NCI-H1417 treated with DMSO at 0.1 percent for 48 hours (cell line): Measurements from ENCODE around the gene POPDC3.
"Not testable (repeated sequence)": the region's sequence is repeated elsewhere in the genome, so short reads cannot be mapped to it uniquely, and the experiment has no call there.

Experiments
- DNase-seq: peaks from one replicate; lab custom pipeline; 2025; lab: John Stamatoyannopoulos, UW

Gene POPDC3, protein sequence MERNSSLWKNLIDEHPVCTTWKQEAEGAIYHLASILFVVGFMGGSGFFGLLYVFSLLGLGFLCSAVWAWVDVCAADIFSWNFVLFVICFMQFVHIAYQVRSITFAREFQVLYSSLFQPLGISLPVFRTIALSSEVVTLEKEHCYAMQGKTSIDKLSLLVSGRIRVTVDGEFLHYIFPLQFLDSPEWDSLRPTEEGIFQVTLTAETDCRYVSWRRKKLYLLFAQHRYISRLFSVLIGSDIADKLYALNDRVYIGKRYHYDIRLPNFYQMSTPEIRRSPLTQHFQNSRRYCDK

DNA sequence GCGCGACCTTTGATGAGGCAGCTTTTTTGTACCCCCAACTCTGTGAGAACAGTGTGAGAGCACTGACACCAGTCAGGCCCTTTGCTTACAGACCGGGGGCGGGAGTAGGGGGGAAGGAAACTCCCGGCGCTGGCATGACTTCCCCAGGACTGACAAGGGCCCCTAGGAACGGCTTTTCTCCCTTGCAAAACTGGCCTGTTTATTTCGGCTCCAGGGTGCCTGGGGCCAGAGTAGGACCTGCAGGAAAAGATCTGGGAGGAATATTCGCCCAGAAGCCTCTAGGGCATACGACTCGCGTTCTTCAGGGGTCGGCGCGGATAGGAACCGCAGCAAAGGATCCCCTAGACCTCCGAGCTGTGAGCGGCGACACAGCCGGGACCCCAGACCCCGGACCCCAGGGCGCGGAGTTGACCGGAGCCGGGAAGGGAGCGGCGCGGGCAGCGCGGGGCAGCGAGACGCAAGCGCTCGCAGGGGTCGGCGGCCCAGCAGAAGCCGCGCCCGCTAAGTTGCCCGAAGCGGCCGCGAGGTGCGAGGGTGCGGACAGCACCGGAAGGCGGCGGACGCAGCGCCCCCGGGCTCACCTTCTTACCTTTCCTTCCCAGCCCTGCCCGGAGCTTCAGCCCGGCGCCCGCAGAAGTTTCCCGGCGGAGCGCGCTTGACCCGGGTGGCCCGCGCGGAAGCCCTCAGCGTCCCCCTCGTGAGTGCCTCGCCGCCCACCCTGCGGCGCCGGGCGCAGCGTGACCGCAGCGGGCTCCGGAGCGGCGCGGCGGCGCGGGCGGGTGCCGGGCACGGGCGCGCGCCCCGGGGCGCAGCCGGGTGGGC lies at the start of gene POPDC3:
Gene POPDC3, minus strand, starts transcription at position 771 of the 822 bp plus-strand sequence. CDS start 18,105 bp downstream, outside the sequence.
- DNase-seq, result no peak

DNA sequence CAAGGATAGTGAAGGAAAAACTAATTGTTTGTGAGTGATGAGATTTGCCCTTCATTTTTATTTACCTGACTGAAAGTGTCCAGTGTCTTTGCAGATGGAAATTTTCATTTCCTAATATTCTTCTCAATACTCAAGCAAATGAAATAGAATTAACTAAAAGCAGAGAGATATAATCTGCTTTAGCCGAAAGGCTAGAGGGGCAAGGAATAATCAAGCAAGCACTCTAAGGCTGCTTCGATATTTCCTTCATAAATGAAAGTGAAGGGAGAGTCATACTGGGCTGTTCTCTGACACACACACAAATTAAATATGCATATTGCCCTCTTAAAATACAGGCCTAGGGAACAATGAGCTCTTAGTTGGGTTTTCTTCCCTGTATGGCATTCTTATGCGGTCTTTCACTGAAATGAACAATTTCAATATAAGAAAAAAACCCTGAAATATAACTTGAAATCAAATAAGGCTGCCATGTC lies 47.5 kb upstream of the POPDC3 start:
- no peak for DNase-seq

DNA sequence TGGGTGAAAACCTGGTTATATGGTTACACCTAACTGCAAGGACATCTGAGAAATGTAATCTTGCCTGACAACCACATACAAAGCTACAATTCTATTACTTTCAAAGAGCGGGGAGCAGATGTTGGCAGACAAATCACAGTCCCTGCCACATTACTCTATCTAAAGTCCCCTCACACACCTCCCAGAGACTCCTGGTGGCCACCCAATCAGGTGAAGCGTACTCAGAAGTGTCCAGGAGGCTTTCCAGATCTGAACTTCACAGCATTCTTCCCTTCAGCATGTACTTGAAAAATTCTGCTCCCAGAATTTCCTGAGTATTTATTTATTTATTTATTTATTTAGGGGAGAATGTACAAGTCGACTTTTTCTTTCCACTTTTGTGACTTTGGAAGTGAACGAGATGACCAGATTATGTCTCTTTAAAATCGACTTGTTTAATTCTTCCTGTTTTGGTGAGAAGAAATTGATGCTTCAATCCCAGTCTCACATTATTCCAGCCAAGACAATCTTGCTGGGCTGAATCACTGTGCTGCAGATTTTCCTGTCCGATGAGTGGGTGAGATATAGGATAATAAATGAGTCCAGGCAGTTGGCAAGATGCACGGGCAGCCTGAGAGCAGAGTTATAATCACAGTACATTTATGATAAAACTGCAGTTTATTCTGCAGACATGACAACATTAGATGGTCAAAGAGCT lies 46.9 kb upstream of the POPDC3 start:
- no peak for DNase-seq

DNA sequence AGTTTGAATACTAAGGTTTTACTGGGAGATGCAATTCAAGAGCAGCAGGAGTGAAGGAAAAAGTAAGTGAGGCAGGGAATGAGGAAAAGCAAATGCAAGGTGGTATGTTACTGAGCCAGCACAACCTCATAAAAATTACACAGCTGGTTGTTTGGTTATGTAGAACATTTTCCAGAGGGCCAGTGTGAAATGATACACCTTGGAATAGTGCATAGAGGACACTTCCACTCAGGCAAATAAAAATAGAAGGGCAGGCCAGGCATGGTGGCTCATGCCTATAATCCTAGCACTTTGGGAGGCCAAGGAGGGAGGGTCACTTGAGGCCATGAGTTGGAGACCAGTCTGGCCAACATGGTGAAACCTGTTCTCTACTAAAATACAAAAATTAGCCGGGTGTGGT lies 43.4 kb upstream of the POPDC3 start:
- DNase-seq, result no peak

DNA sequence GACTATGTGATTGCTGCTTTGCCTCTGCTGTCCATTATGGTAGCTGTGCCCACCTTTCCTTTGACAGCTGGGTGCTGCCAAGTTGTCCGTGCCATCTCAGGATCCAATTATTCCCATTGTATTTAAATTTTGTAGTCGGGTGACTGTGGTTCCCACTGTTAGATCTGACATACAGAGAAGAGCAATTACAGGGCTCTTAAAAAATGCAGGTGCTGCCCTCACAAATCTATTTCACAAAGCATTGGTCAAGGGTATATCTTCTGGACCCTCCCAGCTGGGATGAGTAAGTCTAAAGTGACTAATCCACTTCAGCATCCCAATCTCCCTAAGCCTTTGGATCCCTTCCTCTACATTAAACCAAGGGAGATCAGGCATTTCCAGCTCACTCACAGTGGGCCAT lies 41.4 kb upstream of the POPDC3 start:
- DNase-seq, result not testable (repeated sequence)

DNA sequence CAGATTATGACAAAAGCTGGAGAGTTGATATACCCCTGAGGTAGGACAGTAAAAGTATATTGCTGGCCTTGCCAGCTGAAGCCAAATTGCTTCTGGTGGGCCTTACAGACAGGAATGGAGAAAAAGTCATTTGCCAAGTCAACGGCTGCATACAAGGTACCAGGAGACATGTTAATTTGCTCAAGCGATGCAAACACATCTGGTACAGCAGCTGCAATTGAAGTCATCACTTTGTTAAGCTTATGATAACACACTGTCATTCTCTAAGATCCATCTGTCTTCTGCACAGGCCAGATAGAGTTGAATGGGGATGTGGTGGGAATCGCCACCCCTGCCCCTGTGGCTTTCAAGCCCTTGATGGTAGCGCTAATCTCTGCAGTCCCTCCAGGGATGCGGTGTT lies 40.4 kb upstream of the POPDC3 start:
- DNase-seq, result no peak

DNA sequence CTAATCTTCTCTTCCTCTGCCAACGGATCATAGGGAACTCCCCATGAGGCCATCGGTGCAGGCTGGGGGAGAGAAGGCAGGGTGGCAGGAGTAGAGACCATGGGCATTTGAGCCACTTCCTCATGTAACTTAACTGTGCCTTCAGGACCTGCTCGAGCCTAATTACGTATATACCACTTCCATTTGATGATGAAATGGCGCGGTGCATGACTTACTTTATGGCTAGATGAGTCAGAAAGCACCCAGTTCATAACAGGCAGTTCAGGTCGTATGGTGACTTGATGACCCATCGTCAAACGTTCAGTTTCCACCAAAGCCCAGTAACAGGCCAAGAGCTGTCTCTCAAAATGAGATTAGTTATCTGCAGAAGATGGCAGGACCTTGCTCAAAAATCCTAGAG lies 39.4 kb upstream of the POPDC3 start:
- DNase-seq, result not testable (repeated sequence)

DNA sequence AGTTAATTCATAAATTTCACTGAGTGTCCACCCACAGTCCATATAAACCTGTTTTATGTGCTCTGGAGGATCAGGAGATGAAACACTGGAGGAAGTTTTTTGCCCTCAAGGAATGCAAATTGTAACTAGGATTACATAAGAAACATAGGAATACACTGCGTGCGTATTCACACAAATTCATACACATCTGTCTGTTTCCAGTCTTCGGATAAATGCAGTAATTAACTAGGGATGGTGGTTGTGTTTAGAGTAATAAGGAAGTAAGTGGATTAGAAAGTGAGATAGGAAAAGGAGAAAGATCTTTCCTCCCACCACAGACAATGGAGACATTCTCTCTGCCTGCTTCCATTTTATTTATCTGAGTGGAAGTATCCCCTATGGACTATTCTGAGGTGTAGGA lies 35.7 kb upstream of the POPDC3 start:
- no peak for DNase-seq

DNA sequence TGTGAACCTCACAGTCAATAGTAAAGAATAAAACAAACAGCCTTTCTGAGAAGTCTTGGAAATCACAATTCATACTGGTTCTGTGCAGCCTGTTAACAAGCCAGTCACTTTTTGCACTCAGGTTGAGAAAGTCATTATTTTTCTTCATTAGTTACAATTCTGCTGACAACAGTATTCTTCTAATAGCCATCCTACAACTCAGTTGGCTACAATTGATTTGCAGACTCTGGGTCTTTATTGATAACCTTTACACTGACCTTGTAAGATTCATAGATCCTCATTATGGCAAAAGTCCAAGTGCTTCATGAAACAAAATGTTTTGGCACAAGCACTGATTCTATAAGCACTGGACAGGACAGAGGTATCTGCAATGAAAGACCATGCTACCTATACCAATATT lies 34.9 kb upstream of the POPDC3 start:
- DNase-seq, result no peak

DNA sequence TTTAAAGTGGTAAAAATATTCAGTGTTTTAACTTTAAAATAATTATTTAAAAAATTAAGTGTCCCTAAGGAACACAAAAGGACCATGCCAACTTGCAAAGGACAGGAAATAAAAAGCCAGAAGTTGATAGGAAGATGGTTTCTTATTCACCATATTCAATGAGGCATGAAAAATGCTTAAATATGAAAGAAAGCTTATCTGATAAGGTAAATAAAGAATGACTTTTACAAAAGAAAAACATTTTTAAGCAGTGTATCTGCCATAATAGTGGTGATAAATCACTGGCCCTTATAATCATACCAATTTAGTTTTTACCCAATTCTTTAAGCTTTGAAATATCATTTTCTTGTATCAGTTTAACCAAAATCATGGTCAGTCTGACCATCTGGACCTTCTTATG lies 33.5 kb upstream of the POPDC3 start:
- no peak for DNase-seq

DNA sequence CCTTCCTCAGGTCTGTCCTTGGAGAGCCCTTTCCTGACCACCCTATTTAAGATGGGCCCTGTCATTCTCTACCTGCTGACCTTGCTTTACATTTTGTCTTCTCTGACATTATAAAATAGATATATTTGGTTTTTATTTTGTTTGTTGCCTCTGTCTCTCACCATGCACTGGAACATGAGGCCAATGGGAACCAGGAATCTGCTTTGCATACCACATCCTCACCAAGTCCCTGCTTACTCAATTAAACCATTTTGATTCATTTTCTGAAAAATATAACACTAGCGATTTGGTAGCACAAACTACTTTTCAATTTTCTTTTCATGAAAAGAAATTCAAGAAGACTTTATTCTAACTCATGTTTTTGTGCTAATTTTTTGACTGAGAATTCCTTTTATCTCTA lies 32.8 kb upstream of the POPDC3 start:
- no peak for DNase-seq

DNA sequence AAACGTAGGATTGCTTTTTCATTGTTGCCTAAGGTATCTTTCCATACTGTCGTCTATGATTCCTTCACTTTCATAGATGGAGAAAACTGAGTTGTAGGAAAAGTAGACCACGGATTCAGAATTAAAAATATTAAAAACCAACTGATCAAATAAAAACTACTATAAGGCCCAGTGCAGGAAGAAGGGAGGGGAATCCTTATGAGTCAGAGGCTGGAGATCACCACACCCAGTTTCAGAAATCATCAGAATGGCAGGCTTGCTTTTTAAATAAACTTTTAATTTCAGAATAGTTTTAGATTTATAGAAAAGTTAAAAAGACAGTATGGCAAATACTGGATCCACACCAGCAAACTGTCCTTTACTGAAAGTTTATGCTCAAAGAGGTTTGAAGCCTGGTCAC lies 32.0 kb upstream of the POPDC3 start:
- DNase-seq, result no peak

DNA sequence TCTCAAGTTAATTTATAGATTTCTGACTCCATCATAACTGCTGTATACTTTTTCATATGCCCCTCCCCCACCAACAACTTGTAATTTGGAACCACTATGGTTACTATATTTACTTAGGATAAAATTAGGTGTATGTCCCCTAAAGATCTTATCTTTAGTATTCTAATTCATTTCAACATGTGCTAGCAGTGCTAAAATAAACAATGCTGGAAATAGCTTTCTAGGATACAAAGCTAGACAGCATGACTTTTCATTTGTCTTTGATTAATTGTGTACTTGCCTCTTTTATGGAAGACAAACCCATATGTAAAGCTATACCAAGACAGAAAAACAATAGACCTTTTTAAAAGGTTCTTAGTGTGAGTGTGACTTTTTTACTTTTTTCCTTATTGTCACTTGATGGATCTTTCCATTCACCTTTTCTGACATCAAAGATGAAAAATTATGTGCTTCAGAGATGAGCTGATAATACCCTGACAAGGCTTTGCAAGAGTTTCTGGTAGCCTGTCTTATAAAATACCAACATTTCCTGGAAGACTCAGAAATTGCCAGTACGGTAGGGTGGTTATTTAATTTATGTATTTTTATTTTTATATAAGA lies 31.2 kb upstream of the POPDC3 start:
- DNase-seq, result no peak

DNA sequence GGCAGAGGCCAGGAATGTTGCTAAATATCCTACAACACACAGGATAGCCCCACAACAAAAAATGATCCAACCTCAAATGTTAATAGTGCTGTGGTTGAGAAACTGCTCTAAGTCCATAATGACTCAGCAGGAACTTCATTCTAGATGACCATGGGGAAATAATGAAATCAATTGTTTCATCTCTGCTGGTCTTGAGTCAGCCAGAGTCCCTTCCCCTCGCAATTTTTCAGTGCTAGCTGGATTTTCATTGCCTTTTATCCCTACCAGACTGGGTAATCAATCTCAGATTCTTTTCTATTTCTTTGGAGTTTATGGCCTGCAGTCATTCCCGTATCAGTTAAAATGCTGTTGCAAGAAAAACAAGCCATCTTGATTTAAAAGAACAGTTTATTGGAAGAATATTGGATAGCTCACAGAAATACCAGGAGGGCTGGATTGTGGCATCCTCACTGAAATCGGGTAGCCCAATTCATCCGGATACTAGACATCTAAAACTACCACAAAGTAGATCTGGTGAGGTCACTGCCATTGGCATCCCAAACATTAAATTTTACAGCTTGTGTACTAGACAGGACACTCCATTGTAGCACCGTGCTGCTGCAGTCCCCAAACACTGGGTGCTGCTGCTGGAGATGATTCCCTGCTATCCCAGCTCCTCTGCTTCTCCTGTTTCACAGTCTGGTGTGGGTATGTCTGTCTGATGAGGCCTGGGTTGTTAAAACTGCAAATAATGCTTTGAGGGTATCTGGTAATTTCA lies 30.3 kb upstream of the POPDC3 start:
- DNase-seq, result no peak

DNA sequence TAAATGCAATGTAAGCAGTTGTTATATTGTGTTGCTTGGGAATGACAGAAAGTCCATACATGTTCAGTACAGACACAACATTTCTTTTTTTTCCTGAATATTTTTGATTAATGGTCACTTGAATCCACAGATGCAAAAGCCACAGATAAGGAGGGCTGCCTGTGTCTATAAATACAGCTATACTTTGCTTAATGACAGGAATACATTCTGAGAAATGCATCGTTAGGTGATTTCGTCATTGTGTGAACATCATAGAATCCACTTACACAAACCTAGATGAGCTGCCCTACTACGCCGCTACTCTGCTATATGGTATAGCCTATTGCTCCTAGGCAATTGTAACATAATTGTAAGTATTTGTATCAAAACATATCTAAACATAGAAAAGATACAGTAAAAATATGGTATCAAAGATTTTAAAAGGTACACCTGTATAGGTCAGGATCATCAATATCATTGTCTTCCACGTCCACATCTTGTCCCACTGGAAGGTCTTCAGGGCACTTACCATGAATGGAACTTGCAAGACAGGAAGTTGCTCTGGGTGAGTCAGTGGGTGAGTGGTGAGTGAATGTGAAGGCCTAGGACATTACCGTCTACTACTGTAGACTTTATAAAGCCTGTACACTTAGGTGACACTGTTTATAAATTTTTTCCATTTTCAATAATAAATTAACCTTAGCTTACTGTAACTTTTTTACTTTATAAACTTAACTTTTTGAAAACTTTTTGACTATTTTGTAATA lies 27.9 kb upstream of the POPDC3 start:
- DNase-seq, result no peak

DNA sequence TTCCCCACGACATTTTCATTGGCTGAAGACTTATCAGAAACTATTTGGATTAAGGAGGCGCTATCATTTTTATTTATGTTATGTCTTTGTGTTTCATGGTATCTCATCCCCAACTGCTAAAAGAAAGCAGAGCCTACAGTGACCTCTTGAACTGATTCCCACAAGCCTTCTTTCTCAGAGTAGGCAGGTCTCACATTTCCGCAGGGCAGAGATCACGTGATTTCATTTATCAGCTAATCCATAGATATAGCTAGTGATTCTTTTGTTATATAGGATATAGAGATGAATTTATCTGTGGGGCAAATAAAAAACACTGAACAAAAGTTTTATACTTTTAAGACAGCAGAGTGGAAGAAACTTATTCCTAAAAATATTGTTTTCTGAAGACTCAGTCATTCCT lies 25.0 kb upstream of the POPDC3 start:
- no peak for DNase-seq

DNA sequence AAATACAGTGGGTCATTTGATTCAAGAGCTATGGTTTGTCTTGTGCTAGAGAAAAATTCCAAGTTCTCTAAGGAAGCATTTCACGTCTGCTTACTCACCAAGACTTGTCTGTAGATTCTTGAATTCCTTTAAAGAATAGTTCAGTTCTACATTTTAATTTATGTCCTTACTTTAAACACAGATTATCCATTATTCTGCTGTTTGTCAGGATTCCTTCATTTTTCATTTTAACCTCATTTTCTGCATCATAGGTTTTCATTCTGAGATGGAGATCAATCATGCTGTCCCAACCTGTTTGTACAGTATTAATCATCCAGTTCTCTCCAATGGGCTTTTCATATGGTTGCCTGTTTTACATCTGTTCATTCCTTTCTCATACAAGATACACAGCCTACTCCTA lies 24.5 kb upstream of the POPDC3 start:
- no peak for DNase-seq

DNA sequence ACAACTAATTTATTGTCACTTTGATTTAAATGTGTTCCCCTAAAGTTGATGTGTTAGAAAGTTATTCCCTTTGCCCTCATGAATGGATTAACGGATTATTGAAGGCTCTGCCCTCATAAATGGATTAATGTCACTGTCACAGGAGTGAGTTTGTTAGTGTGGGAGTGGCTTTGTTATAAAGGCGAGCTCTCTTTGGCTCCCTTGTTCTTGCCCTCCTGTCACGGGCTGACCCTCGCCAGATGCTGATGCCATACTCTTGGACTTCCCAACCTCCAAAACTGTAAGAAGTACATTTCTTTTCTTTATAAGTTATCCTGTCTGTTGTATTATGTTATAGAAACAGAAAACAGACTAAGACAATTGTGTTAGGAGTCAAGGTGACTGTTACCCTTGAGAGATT lies 22.7 kb upstream of the POPDC3 start:
- no peak for DNase-seq

DNA sequence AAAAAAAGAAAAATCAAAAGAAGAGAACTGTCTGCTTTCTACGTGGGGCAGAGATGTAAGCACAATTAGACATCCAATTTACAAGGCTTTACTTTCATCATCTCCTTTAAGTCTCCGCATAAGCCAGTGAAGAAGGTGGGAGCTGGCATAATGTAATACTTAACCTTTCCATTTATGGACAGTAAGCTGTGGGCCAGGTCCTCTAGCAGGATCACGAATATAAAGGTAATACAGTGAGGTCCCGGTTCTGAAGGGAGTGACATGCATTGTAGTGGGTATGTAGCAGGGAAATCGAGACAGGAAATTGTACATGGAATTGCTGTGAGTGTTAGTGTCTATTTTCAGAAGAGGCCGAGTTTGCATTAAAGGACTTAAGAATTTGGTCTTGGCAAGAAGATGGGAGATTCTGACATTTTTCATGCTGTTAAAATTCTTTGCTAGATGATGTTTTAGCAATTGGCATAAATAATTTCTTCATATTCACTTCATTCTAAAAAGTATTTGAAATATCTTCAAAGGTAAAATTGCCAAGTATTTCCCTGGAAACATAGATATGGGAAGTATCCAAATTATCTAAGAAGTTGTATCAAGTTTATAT lies 20.4 kb upstream of the POPDC3 start:
- no peak for DNase-seq

DNA sequence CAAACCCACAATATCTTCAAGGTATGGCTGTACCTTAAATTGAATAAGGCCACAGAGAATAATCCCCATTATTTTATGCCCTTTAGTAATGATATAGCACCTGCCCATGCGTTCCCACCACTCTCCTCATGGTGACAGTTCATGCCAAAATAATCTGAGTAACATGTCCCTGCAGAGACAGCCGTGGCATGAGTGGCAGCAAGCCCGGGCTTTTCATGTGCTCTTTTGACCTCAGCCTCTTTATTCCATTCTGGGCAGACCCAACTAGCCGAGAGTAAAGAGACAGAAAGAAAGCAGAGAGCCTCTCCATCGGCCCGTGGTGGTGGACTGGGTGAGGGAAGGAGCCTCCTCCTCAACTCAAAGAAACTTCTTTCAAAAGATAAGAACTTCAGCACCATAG lies 19.9 kb upstream of the POPDC3 start:
- DNase-seq, result no peak

DNA sequence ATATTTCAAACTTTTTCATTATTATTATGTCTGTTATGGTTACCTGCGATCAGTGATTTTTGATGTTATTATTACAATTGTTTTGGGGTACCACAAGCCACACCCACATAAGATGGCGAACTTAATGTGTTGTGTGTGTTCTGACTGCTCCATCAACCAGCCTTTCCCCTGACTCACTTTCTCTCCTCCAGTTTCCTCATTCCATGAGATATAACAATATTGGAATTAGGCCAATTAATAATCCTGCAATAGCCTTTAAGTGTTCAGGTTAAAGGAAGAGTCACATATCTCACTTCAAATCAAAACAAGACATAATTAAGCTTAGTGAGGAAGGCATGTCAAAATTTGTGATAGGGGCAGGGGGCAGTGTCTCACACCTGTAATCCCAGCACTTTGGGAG lies 16.3 kb upstream of the POPDC3 start:
- no peak for DNase-seq
